HG03103 (cell line): Measurements from ENCODE around the gene TYRP1.
"Not testable (repeated sequence)": the region's sequence is repeated elsewhere in the genome, so short reads cannot be mapped to it uniquely, and the experiment has no call there.

Experiments
- ATAC-seq: cut with Tn5 transposase; IDR thresholded peaks from one replicate; pipeline ENCODE4 v1.9.1; 2021; ENCODE audit warnings: low read depth; ENCODE audit not compliant: unreplicated experiment

Gene TYRP1

GRCh38 chr9:12693141-12693540 is at the start of gene TYRP1:
Gene TYRP1 (plus strand): TSS chr9:12693385. CDS start chr9:12693997, 612 bp downstream.
- ATAC-seq, result no peak

GRCh38 chr9:12643686-12644085 is 49.5 kb upstream of the TYRP1 start:
- ATAC-seq, result no peak

- no peak for ATAC-seq
Measured at GRCh38 chr9:12648925-12649324, 44.3 kb upstream of the TYRP1 start.

- no peak for ATAC-seq
Measured at GRCh38 chr9:12651125-12651524, 42.1 kb upstream of the TYRP1 start.

- ATAC-seq, result no peak
Measured at GRCh38 chr9:12652973-12653372, 40.2 kb upstream of the TYRP1 start.

- no peak for ATAC-seq
Measured at GRCh38 chr9:12656803-12657202, 36.4 kb upstream of the TYRP1 start.

- ATAC-seq, result no peak
Measured at GRCh38 chr9:12657233-12657632, 36.0 kb upstream of the TYRP1 start.

GRCh38 chr9:12657998-12658397 is 35.2 kb upstream of the TYRP1 start:
- ATAC-seq, result no peak

- no peak for ATAC-seq
Measured at GRCh38 chr9:12658531-12659209, 34.5 kb upstream of the TYRP1 start.

- ATAC-seq, result no peak
Measured at GRCh38 chr9:12659220-12659619, 34.0 kb upstream of the TYRP1 start.

- no peak for ATAC-seq
Measured at GRCh38 chr9:12666813-12667212, 26.4 kb upstream of the TYRP1 start.

- no peak for ATAC-seq
Measured at GRCh38 chr9:12667892-12668291, 25.3 kb upstream of the TYRP1 start.

- ATAC-seq, result no peak
Measured at GRCh38 chr9:12670006-12670405, 23.2 kb upstream of the TYRP1 start.

GRCh38 chr9:12674961-12675360 is 18.2 kb upstream of the TYRP1 start:
- ATAC-seq, result no peak

- not testable (repeated sequence) for ATAC-seq
Measured at GRCh38 chr9:12677462-12678126, 15.6 kb upstream of the TYRP1 start.

- ATAC-seq, result no peak
Measured at GRCh38 chr9:12680341-12680740, 12.8 kb upstream of the TYRP1 start.

- no peak for ATAC-seq
Measured at GRCh38 chr9:12680757-12681156, 12.4 kb upstream of the TYRP1 start.

- ATAC-seq, result no peak
Measured at GRCh38 chr9:12681620-12682019, 11.6 kb upstream of the TYRP1 start.

GRCh38 chr9:12684974-12685373 is 8.2 kb upstream of the TYRP1 start:
- no peak for ATAC-seq

GRCh38 chr9:12689233-12689632 is 4.0 kb upstream of the TYRP1 start:
- ATAC-seq, result no peak

GRCh38 chr9:12694013-12694412 is 828 bp downstream of the TYRP1 start:
- no peak for ATAC-seq

- ATAC-seq, result no peak
Measured at GRCh38 chr9:12695474-12695873, 2.3 kb downstream of the TYRP1 start.
